Body of pancreas (tissue), 4 donors: ENCODE results near the gene HELQ.

Source experiments
- POLR2A ChIP-seq, 3 donors: fragments of 450-650 bp; IDR thresholded peaks; one replicate each; pipeline ENCODE4 v1.6.1; 2016; ENCODE audit warnings: antibody characterized with exemption in 3 of 3, mild to moderate bottlenecking in 2 of 3
- TF ChIP-seq, protein P1 (sequence below), 7 experiments: fragments of 450-650 bp in 4 of 7; fragments of 200-600 bp in 3 of 7; sonication (generic) in 3 of 7; IDR thresholded peaks; one replicate each; pipeline ENCODE4 v1.5.1; 2016 to 2019; ENCODE audit warnings: antibody characterized with exemption in 7 of 7

DNA sequence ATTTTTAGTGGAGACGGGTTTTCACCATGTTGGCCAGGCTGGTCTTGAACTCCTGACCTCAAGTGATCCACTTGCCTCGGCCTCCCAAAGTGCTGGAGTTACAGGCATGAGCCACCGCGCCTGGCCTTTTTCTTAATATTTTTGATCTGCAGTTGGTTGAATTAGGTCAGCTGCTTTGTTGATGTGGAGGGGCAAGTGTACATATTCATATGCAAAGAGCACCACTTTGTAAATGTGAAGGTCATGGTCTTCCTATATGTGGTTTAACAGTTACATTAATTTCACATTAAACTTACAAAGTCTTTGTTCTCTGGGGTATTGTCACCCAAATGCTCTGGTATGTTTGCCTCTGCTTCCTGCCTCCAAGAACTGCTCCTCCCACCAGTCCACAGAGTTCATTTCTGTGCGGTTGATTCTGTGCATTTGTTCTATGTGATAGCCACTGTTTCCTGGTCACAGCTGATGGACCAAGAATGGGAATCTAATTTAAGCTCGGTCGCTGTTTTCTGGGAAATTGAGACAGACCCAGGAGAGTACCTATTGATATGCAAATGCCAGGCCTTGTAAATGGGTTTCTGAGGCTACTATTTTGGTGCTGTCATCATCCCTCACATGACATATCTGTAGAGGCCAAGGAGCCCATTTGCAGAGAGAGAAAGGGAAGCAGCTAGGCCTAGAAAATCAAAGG lies 94.1 kb downstream of the HELQ start:
- no peak for TF ChIP-seq POLR2A (IDR thresholded peaks at IDR 0.05)
- TF ChIP-seq, protein P1, sequence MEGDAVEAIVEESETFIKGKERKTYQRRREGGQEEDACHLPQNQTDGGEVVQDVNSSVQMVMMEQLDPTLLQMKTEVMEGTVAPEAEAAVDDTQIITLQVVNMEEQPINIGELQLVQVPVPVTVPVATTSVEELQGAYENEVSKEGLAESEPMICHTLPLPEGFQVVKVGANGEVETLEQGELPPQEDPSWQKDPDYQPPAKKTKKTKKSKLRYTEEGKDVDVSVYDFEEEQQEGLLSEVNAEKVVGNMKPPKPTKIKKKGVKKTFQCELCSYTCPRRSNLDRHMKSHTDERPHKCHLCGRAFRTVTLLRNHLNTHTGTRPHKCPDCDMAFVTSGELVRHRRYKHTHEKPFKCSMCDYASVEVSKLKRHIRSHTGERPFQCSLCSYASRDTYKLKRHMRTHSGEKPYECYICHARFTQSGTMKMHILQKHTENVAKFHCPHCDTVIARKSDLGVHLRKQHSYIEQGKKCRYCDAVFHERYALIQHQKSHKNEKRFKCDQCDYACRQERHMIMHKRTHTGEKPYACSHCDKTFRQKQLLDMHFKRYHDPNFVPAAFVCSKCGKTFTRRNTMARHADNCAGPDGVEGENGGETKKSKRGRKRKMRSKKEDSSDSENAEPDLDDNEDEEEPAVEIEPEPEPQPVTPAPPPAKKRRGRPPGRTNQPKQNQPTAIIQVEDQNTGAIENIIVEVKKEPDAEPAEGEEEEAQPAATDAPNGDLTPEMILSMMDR (IDR thresholded peaks at IDR 0.05): no peak
